ENCODE measurements around the gene OR52E5.

The OR52E5 gene

DNA sequence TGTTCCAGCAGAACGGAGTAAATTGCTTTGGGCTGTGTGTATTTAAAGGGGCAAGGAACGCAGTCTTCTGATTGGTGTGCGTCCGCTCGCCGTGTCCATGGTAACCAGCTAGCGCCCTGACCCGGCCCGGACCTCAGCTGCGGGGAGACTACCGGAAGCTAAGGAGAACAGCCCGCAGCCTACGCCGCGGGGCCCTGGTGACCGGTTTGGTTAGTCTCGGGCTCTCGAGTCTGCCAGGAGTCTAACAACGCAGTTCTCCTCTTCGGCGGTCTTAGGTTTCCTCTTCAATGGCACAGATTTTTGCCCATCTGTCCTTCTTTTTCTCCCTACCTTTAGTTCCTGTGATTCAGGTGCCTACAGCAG, 45.6 kb downstream of the OR52E5 start:
- in situ Hi-C loops (cut with HindIII; ENCODE audit: low sequenced_read_pairs) = no loop called here
- H3K4me3 ChIP-seq (ENCODE audit: low read depth, low read length) = no peak overlapping the region
- no peak for TF ChIP-seq CTCF (IDR thresholded peaks at IDR 0.05; ENCODE audit: low read depth, low read length, missing control alignments)
- no peak for DNase-seq (ENCODE audit: low read depth)

- DNase-seq (ENCODE audit: low read depth) = no peak
- in situ Hi-C loops (cut with HindIII; ENCODE audit: low sequenced_read_pairs) = no loop called here
- TF ChIP-seq CTCF (IDR thresholded peaks at IDR 0.05; ENCODE audit: low read depth, low read length, missing control alignments) = no peak
- no peak overlapping the region for H3K4me3 ChIP-seq (ENCODE audit: low read depth, low read length)
Observed at GRCh38 chr11:5940748-5941147, 47.7 kb downstream of the OR52E5 start.

DNA sequence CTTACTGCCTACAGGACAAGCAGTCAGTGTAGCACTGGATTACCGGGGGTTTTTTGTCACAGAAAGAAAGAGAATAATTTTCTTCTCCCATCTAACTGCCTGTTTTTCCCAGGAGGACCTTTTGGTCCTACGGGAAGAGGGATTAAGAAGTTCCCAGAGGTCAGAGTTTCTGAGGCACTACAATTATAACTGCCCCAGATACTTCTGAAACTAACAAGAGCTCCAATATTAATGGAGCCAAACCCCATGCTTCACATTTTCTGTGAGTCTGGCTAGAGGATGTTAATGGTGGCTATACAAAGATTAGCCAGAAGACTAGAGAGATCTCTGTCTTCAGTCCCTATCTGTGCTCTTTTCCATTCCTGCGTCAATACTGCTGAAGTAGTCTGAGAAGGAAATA, 48.9 kb downstream of the OR52E5 start, which contains the start of gene OR56A3:
OR56A3 (plus strand) TSS at position 301 of the 400 bp plus-strand sequence. CDS start 5,096 bp downstream, outside the sequence.
- no peak for DNase-seq (ENCODE audit: low read depth)
- in situ Hi-C loops (cut with HindIII; ENCODE audit: low sequenced_read_pairs) = no loop called here
- TF ChIP-seq CTCF (IDR thresholded peaks at IDR 0.05; ENCODE audit: low read depth, low read length, missing control alignments) = no peak
- H3K4me3 ChIP-seq (ENCODE audit: low read depth, low read length) = no peak within 1 kb of the TSS

All from astrocyte of the cerebellum (primary cell).